Gastrocnemius medialis (tissue), 4 donors: ENCODE measurements around the gene GSG1.
"Not testable (repeated sequence)": the region's sequence is repeated elsewhere in the genome, so short reads cannot be mapped to it uniquely, and the experiment has no call there.

Experiments used
- CTCF ChIP-seq, 5 experiments: fragments of 450-650 bp in 3 of 5; fragments of 200-600 bp in 2 of 5; sonication (generic) in 2 of 5; IDR thresholded peaks in 4 of 5; conservative IDR thresholded peaks in 1 of 5; 1 replicate in 4 of 5; 2 replicates in 1 of 5; pipeline ENCODE4 v1.5.1; 2016 to 2019; ENCODE audit warnings: antibody characterized with exemption in 5 of 5, mild to moderate bottlenecking in 3 of 5, moderate library complexity in 3 of 5
- POLR2A ChIP-seq, 2 donors: fragments of 450-650 bp; IDR thresholded peaks; one replicate each; pipeline ENCODE4 v1.6.1; 2017; ENCODE audit warnings: antibody characterized with exemption in 2 of 2, mild to moderate bottlenecking in 2 of 2, moderate library complexity in 2 of 2

- TF ChIP-seq CTCF (IDR thresholded peaks at IDR 0.05 in 4 of 5, conservative IDR thresholded peaks at IDR 0.05 in 1 of 5); POLR2A (IDR thresholded peaks at IDR 0.05): not testable (repeated sequence)
Measured at GRCh38 chr12:13053617-13054016, 49.9 kb downstream of the GSG1 start.
